Right lobe of liver (tissue), 4 donors: Measurements from ENCODE around the gene GPC6.

Source experiments
- POLR2A ChIP-seq: fragments of 450-650 bp; IDR thresholded peaks from one replicate; pipeline ENCODE4 v1.6.1; 2017; ENCODE audit warnings: antibody characterized with exemption, mild to moderate bottlenecking
- TF ChIP-seq, protein P1 (sequence below), 4 donors: fragments of 200-600 bp in 3 of 4; fragments of 450-650 bp in 1 of 4; IDR thresholded peaks; one replicate each; pipeline versions ENCODE4 v1.5.1 to v1.8.0; 2016 to 2022; ENCODE audit warnings: antibody characterized with exemption in 4 of 4, mild to moderate bottlenecking in 2 of 4
- donor health status: DM: no; HTN: no; CAD: no.
- donor health status: DM: no; HTN: no; CAD: no.
- donor health status: DM: no; HTN: yes; CAD: no.

DNA sequence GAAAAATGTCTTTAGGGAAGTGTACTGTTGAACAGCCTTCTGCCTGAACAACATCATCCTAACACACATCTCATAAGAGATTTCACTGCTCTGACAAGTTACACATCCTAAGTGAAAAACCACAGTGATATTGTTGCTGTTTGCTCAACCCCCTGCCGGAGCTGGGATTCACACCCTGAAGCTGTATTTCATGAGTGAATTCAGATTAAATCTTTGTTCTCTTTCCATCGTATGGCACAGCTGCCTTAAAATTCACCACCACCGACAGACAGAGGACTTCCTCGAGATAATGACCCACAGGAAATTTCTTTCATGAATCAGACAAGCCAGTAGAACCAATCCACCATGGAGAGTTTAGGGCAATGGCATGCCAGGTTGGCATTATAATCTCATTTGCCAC is 972.1 kb downstream of the GPC6 start:
- TF ChIP-seq, protein P1, sequence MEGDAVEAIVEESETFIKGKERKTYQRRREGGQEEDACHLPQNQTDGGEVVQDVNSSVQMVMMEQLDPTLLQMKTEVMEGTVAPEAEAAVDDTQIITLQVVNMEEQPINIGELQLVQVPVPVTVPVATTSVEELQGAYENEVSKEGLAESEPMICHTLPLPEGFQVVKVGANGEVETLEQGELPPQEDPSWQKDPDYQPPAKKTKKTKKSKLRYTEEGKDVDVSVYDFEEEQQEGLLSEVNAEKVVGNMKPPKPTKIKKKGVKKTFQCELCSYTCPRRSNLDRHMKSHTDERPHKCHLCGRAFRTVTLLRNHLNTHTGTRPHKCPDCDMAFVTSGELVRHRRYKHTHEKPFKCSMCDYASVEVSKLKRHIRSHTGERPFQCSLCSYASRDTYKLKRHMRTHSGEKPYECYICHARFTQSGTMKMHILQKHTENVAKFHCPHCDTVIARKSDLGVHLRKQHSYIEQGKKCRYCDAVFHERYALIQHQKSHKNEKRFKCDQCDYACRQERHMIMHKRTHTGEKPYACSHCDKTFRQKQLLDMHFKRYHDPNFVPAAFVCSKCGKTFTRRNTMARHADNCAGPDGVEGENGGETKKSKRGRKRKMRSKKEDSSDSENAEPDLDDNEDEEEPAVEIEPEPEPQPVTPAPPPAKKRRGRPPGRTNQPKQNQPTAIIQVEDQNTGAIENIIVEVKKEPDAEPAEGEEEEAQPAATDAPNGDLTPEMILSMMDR (IDR thresholded peaks at IDR 0.05) = no peak
- TF ChIP-seq POLR2A = no peak
